Activated T-cell treated with anti-CD3 and anti-CD28 coated beads, Interleukin-2, amount 50 U/mL, for 48 hours (primary cell): ENCODE data around the gene EP400.

Experiments used
- DNase-seq, 2 experiments: peaks; one replicate each; pipeline ENCODE4 v3.0.0-alpha.2; 2020

EP400 gene, protein sequence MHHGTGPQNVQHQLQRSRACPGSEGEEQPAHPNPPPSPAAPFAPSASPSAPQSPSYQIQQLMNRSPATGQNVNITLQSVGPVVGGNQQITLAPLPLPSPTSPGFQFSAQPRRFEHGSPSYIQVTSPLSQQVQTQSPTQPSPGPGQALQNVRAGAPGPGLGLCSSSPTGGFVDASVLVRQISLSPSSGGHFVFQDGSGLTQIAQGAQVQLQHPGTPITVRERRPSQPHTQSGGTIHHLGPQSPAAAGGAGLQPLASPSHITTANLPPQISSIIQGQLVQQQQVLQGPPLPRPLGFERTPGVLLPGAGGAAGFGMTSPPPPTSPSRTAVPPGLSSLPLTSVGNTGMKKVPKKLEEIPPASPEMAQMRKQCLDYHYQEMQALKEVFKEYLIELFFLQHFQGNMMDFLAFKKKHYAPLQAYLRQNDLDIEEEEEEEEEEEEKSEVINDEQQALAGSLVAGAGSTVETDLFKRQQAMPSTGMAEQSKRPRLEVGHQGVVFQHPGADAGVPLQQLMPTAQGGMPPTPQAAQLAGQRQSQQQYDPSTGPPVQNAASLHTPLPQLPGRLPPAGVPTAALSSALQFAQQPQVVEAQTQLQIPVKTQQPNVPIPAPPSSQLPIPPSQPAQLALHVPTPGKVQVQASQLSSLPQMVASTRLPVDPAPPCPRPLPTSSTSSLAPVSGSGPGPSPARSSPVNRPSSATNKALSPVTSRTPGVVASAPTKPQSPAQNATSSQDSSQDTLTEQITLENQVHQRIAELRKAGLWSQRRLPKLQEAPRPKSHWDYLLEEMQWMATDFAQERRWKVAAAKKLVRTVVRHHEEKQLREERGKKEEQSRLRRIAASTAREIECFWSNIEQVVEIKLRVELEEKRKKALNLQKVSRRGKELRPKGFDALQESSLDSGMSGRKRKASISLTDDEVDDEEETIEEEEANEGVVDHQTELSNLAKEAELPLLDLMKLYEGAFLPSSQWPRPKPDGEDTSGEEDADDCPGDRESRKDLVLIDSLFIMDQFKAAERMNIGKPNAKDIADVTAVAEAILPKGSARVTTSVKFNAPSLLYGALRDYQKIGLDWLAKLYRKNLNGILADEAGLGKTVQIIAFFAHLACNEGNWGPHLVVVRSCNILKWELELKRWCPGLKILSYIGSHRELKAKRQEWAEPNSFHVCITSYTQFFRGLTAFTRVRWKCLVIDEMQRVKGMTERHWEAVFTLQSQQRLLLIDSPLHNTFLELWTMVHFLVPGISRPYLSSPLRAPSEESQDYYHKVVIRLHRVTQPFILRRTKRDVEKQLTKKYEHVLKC (N-terminal part only)

DNA sequence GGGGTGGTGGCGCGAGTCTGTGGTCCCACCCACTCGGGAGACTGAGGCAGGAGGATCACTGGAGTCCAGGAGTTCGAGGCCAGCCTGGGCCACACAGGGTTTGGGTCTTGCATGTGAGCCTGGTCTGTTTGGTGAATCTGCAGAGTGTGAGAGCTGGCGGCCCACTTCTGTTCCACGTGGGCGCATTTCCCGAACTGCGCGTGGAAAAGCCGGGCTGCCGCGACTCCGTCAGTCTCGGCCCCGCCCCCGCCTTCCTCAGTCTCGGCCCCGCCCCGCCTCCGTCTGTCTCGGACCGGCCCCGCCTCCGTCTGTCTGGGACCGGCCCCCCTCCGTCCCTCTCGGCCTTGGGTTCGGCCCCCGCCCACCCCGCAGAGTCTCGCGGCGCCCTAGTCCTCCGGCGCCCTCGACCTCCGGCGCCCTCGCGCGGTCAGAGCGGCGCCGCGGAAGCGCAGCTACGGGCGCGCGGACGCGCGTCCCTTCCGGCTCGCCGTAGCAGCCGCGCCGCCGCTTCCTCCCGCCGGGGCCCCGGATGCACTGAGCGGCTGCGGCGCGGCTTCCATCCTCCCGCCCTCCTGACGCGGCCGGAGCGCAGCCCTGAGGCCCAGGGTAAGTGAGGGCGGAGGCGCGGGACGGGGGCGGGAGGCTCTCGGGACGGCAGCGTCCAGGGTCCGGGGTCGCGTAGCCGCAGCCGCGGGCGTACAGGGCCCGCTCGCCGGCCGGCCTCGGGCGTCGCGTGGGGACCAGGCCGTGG, at the start of gene EP400:
Gene EP400 (plus strand): TSS at position 512 of the 751 bp plus-strand sequence. CDS start 10,678 bp downstream, outside the sequence.
- peak; percentile 95 to 96 for DNase-seq

DNA sequence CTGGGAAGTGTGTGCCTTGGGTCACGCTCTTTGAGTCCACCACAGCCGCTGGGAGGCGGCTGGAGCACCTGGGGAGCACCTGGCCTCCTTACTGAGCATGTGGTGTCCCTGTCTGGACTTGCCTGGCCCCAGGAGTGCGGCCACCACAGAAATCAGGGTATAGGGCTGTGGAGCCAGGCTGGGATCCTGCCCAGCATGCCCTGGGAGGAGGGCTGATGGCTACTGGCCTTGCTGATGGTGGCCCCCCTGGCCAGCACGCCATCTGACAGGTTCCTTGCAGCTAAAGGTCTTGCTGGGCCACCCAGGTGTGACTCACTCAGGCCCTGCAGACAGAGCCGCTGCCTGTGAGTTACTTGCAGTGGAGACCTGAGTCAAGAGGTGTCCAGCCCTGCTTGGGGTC, 49.3 kb upstream of the EP400 start:
- no peak for DNase-seq

DNA sequence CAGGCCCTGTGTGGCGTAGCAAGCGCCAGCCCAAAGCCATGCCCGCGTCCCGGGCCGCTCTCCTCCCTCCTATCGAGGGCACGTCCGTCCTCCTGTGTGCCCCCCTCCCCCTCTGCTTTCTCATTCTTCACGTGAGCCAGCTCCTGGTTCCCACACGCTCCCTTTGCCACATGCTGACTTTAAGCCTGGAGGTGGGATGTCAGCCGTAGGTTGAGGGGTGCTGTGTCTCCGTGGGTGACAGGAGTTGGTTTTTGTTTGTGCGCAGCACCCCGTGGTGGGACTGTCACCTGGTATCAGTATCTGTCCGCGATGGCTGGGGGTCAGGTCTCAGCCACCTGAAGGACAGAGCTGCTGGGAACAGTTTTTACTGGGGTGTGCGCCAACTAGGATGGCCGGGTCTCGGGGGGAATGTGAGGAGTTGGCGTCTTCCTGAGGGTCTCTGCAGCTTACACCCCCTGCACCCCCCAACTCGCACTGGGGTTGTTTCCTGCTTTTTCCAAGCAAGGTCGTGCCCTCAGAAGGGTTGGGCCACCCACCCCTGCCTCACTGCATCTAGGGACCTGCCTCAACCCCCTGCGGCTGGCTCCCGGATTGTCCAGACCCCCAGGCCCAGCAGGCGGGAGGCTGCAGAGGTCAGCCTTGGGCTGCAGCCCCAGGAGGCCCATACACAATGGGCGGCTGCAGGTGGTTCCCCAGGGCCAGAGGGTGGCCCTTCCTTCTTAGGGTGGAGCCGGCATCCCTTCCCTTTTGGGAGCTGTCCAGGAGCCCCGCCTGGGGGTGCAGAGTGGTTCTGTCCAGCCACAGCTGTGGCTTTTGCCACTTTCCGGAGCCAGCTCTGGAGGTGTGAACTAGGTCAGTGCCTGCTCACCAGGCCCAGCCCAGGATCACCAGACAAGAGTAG, 48.1 kb upstream of the EP400 start:
- no peak for DNase-seq

DNA sequence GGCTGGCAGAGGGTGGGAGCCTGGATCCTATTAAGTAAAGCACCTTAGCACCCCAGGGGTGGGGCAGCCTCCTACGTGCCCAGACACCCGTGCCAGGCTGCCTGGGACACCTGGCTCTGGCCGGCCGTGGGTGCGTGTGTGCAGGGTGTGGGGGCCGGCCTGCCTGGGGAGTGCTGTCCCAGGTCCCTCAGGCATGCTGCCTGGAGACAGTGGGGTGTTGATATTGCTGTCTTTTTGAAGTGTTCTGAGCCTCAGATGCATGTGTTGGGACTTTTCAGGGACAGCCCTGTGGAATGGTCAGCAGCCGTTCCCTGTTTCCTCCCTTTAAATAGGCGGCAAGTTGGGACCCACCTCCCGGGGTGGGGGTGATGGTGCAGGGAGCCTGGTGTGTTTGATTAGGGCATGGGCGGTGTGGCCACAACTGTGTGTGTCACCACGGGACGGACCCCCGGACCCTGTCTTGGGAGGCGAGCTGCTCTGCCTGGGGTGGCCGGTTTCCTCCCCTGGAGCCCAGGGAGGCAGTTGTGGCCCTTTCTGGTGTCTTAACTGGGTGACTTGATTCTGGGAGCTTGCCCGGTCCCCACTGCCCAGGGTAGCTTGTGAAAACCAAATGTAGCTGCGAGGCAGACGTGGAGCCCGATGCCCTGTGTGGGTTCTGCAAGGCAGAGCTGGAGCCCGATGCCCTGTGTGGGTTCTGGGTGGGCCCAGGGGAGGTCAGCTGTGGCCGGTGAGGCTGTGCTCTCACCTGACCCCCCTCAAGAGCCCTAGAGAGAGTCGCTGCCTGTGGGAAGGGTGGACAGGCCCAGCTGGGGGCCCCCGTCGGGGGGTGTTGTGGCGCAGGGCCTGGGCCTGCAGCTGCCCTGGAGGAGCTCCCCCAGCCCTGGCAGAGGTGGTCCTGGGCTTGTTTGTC, 47.2 kb upstream of the EP400 start:
- no peak for DNase-seq

DNA sequence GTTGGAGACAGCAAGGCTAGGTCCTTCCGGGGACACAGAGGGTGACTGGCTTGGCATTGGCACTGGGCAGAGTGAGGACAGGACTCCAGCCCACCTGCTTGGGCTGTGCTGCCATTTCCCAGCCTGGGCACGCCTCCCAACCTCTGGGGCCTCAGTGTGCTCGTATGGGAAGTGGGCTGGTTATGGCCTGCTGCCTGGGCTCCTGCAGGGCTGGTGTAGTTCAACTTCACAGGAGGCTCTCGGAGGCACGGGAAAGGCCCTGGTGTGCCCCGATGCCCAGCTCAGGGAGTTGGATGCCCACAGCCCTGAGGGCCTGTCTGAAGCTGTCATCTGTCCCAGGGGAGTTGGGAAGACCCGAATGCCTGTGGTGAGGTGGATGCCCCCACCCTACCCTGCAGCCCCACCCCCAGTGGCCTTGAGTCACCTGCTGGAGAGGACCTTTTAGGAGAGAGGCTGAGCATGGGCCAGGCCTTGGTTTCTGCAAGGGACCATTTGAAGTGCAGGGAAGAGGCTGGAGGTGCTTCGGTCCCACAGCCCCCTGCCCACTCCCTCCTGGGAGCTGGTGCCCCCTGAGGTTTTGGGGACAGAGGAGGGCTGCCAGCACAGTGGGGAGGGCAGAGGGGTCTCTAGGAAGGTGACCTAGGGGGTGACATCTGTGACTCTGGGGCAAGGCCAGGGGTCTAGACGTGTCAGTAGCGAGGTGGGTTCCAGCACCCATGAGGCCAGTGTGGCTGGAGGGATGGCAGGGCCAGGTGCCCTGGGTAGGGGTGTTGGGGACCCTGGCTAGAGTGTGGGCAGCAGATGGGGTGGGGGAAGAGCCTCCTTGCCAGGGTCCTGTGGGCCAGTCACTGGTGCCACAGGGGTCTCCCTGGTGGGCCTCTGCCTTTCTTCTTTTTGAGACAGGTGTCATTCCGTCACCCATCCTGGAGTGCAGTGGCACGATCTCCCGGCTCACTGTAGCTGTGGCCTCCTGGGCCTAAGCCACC, 46.2 kb upstream of the EP400 start:
- no peak for DNase-seq

DNA sequence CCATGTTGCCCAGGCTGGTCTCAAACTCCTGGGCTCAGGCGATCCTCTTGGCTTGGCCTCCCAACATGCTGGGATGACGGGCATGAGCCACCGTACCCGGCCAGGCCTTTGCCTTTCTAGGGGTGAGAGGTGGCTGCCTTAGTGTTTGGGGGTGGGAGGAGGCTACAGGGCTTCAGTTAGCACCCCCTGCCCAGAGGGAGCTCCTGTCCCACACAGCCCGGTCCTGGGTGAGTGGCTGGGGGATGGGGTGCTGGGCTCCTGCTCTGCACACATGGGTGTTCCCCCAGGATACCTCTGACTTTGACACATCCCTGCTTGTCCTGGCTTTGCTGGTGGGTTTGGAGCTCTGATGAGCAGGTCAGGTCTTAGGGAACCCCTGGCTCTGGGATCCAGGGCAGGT, 45.4 kb upstream of the EP400 start:
- no peak for DNase-seq

DNA sequence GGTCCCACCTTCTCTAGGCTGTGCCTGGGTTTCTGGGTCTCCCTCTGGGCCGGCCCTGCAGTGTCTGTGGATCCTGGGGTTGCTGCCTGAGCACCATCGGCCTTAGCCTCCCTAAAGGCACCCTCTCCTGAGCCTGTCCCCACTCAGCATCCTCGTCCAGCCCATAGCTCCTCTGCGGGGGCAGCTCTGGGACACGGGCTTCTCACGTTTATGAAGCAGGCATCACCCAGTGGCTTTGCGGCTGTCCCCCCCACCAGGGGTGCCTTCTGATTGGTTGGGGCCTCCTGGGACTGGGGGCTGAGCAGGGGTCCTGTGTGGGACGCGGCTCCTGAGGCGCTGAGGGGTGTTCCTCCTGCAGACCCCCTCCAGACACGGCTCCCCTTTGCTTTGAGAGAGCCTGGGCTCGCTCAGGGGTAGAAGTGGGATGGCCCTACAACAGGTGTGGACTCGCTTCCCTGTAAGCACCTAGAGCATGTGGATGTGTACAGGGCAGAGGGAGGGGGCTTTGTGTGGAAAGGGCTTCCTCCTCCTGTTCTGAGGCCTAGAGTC, 44.6 kb upstream of the EP400 start:
- DNase-seq = no peak

DNA sequence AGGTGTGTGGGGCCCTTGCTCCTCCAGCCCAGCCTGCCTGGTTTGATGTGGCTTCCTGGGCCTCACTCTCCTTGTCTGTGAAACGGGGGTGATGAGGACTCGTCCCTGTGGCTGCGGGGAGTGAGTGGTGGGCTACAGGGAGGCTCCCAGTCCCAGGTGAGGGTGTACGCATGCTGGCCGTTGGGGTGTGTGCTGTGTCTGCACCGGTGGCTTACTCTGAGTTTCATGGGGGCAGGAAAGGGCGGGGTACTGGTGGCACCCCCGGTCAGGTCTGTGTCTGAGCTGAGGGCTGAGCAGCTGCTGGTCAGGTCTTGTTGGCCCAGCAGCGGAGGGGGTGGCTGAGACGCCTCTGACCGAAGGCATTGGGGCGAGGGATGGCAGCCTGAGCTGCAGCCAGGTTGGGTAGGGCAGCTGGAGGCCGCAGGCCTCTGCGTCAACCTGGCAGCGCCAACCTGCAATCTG, 44.1 kb upstream of the EP400 start:
- DNase-seq = no peak

DNA sequence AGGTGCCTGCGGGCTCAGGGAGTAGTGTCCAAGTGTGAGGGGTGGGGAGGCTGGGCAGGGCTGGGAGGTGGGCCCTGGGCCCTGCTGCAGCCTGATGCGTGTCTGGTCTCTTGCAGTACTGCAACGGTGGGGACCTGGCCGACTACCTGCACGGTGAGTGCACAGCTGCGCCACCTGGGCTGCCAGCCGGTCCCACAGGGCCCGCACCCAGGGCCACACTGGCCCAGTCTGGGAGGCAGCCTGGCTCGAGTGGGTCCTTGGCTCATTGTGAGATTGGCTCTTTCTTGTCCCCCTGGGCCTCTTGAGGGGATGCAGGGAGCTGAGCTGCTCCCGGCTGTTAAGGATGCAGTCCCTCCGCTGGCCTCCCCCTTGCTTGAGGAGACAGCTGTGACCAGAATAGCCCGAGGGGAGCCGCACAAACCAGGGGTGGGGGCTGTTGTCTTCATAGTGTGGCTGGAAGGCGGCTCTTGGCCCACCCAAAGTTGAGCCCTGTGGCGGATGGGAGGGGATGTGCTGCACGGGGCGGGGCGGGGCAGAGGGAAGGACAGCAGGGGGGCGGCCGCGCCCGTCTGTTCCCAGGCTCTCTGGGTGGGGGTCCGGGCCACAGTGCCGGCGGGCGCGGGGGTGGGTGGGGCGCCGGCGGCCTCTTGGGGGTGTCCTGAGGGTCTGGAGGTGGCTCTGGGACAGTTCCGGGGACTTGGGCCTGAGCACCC, 42.2 kb upstream of the EP400 start:
- no peak for DNase-seq

DNA sequence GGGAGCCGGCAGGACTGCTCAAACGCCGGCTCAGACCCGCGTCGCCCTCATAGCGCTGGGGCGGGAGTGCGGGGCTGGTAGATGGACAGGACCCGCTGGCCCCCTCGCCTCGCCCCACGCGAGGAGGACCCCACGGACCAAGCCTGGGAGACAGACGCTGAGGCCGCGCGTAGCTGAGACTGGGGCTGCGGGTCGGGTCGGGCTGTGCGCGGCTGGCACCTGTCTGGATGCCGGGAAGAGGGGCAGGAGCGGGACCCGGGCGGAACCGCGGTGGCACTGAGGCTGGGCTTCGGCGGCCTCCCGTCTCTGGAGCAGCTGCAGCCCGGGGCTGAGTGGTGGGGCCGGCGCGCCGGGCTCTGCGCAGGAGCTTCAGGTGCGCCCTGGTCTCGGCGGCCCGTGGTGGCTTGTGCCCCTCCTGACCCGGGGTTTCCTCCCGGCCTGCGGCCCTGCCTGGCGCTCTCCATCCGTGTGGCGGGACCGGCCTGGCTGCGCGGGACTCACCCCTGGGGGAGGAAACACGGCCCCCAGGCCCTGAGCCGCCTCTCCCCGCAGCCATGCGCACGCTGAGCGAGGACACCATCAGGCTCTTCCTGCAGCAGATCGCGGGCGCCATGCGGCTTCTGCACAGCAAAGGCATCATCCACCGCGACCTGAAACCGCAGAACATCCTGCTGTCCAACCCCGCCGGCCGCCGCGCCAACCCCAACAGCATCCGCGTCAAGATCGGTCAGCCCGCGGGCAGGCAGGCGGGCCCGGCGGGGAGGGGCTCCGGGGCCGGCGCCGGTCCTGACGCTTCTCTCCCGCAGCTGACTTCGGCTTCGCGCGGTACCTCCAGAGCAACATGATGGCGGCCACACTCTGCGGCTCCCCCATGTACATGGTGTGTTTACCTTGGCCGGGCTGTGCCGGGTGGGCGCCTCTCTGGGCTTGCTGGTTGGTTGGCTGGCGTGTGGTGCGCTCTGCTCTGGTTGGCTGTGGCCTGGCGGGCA, 41.4 kb upstream of the EP400 start:
- DNase-seq = no peak

DNA sequence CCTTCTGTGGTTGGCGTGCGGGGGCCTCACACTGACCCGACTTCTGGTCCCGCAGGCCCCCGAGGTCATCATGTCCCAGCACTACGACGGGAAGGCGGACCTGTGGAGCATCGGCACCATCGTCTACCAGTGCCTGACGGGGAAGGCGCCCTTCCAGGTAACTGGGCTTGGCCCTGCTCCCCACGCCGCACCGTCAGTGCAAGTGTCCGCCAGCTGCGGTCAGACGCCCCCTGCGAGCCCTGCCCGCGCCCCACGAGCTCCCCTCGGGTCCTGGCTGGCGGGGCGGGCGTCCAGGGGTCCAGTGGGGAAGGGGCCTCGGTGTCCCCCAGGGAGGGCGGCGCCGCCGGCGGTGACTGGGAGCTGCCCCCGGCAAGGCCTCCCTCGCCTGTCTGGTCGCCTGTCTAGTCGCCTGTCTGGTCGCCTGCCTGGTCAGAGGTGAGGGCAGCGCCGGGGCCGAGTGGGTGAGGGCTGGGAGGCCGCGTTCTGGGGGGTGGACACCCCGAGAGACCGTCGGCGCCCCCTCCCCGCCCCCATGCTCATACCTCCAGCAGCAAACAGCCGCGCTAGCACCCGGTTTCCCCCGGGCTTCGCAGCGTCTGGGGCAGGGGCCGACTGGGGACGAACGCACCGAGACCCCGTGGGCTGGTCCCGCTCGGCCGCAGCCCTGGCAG, 40.5 kb upstream of the EP400 start:
- no peak for DNase-seq

DNA sequence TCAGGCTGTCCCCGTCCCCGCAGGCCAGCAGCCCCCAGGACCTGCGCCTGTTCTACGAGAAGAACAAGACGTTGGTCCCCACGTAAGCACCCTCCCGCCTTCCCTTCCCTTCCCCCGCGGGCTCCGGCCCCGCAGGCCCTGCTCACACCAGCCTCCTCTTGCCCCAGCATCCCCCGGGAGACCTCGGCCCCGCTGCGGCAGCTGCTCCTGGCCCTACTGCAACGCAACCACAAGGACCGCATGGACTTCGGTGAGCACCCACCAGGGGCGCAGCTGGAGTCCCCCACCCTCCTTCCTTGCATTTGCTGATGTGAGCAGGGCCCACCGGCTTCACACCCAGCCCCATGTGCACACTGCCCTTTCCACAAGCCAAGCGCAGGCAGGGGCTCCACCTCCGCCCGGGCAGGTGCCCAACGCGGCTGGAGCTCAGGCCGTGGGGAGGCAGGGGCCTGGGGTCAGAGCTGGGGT, 40.0 kb upstream of the EP400 start:
- no peak for DNase-seq

DNA sequence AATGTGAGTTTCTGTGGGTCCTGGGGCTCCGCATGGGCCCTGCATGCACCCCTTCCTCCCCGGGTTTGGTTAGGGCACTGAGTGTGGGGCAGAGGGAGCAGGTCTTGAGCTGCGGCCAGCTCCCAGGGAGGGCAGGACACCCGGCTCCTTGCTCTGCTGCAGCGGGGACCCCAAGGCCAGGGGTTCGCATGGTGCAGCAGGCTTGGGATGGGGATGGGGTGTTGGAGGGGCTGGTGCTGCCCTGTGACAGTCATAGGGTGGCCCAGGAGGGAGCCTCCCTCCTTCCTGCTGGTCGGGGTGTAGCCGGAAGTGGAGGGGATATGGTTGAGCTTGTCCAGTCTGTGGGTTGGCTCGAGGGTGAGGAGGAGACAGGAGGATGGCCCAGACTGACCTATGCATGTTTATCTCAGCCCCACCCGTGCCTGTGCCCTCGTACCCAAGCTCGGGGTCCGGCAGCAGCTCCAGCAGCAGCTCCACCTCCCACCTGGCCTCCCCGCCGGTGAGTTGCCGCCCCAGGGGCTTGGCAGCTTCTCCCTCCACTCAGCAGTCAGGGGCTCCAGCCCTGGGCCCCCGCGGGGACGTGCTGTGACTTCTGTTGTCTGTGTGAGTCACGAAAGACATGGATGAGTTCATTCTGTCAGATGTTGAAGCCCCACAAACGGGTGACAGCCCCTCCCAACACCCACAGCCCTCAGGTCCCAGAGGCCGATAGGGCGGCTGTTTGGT, 39.3 kb upstream of the EP400 start:
- no peak for DNase-seq

DNA sequence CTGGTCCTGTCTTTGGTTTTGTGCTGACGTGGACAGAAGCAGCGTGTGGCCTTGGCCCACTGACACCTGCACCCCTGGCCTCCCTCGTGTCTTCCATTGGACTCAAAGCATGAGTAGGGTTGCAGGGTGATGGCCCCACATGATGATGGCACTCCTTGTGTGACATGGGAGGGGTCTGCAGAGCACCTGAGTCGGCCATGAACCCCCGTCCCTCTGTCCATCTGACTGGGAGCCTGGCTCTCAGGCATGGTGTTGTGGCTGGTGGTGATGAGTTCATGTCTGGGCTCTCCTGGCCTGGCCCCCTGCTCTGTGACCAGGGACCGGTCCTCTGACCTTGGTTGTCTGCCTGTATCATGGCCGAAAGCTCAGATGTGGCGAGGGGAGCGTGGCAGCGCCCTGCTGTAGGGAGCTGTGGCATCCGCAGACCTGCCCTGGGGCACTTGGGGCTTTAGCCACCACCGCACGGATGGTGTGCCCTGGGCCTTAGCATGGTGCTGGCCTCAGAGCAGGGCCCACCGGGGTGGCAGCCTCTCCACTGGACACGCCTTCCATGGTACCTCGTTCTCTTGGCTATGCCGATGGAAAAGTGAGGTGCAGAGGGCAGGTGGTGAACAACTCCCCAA, 38.6 kb upstream of the EP400 start:
- no peak for DNase-seq
